Measurements from ENCODE around the gene TCFL5. TPM values are rescaled to one million over a fixed set of nuclear protein-coding genes. Genes with fewer than 3 reads are reported as not detected.
"Not testable (repeated sequence)": the region's sequence is repeated elsewhere in the genome, so short reads cannot be mapped to it uniquely, and the experiment has no call there.

Gene TCFL5
- total and polyA plus RNA-seq, 5 experiments from 2014 or later = 1.0 to 13.4 (median 2.1) TPM

DNA sequence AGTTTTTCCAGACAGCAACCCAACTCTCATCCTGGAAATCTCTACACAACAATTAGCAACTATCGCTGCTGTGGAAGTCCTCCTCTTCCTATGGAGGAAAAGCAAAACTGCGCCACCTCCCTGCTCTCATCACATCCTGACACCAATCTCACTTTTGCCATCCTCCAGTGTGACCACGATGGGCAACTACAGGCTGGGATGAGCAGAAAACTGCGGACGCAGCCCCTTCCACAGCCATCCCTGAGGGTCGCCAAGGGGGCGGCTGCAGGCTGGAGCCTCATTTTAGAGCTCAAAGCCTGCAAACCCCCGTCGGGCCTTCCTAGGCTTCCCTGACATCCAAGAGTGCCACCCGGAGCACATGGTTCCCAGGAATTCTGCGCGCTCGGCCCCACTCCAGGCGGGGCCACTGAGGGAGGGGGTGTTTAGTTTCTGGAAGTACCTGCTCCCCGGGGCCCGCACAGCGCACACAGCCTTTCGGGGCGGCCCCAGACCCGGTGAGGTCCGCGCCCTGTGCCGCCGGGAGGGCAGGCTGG is 1.2 kb downstream of the TCFL5 start:
- ATAC-seq (no peak), DNase-seq (no peak)
- Mint-ChIP-seq H3K4me3 (peak overlapping the region; percentile 61 to 88 (median 72)), H3K36me3 (peaks cover 0 to 11% (median 7%) of the 10 kb centered on the region in 3 donors), H3K9me3 (no peaks in the 10 kb centered on the region), H3K27me3 (no peaks in the 10 kb centered on the region), H3K4me1 (peaks cover 9 to 29% (median 22%) of the 10 kb centered on the region in 4 donors), H3K27ac (peak overlapping the region in 9 of 10 donors; percentile 6 to 84 (median 66))
- POLR2A ChIA-PET = interaction anchor here (0.7 to 1.2 kb wide), 2 partner anchors 18 to 66 kb away, joined by 3 read pairs; no protein-coding TSS in a partner anchor

DNA sequence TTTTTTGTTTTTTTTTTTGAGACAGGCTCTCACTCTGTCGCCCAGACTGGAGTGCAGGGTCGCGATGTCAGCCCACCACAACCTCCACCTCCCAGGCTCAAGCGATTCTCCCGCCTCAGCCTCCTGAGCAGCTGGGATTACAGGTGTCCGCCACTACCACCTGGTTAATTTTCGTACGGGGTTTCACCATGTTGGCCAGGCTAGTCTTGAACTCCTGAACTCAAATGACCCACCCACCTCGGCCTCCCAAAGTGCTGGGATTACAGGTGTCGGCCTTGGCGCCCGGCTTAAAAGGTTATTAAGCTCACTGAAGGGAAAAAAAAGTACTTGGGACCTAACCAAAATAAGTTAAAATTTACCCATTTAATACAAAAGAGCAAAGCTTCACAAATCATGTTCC is 1.9 kb downstream of the TCFL5 start:
- Mint-ChIP-seq H3K27me3 (no peaks in the 10 kb centered on the region), H3K4me1 (peaks cover 10 to 29% (median 22%) of the 10 kb centered on the region in 4 donors), H3K36me3 (peaks cover 0 to 13% (median 9%) of the 10 kb centered on the region in 3 donors), H3K9me3 (no peaks in the 10 kb centered on the region), H3K4me3 (peak overlapping the region; percentile 61 to 88 (median 72)), H3K27ac (peak overlapping the region in 4 of 10 donors; percentile 66 to 84 (median 73))
- ATAC-seq = no peak
- no peak for DNase-seq
- POLR2A ChIA-PET = interaction anchor here (0.7 kb wide), 1 partner anchor 66 kb away, joined by 3 read pairs; no protein-coding TSS in a partner anchor

- no peaks in the 10 kb centered on the region for H3K27me3 Mint-ChIP-seq
- H3K4me1 Mint-ChIP-seq = peaks cover 10 to 29% (median 22%) of the 10 kb centered on the region in 4 donors
- ATAC-seq (no peak), DNase-seq (peak in 1 of 10 donors; percentile 52)
- no peaks in the 10 kb centered on the region for H3K9me3 Mint-ChIP-seq
- H3K27ac Mint-ChIP-seq = no peak overlapping the region
- POLR2A ChIA-PET = interaction anchor here (0.8 to 1.1 kb wide), 2 partner anchors 64 to 80 kb away, joined by 3 read pairs; partner anchors contain the start of gene GID8
- peak overlapping the region in 3 of 10 donors; percentile 36 to 56 (median 47) for H3K4me3 Mint-ChIP-seq
- H3K36me3 Mint-ChIP-seq = peaks cover 0 to 26% (median 15%) of the 10 kb centered on the region in 3 donors
These were observed 3.4 kb downstream of the TCFL5 start for GRCh38 chr20:62858058-62858830.

- H3K4me3 Mint-ChIP-seq = no peak overlapping the region
- no peaks in the 10 kb centered on the region for H3K27me3 Mint-ChIP-seq
- DNase-seq (no peak), ATAC-seq (no peak)
- H3K36me3 Mint-ChIP-seq = peaks cover 0 to 33% (median 24%) of the 10 kb centered on the region in 3 donors
- H3K9me3 Mint-ChIP-seq = no peaks in the 10 kb centered on the region
- peaks cover 8 to 34% (median 20%) of the 10 kb centered on the region in 4 donors for H3K4me1 Mint-ChIP-seq
- POLR2A ChIA-PET = no interaction called here
- no peak overlapping the region for H3K27ac Mint-ChIP-seq
These were observed 4.5 kb downstream of the TCFL5 start for GRCh38 chr20:62856931-62857619.

GRCh38 chr20:62855120-62855519 is 6.5 kb downstream of the TCFL5 start:
- peaks cover 8 to 25% (median 13%) of the 10 kb centered on the region in 4 donors for H3K4me1 Mint-ChIP-seq
- ATAC-seq (no peak), DNase-seq (no peak)
- POLR2A ChIA-PET = no interaction called here
- H3K27ac Mint-ChIP-seq = no peak overlapping the region
- no peaks in the 10 kb centered on the region for H3K27me3 Mint-ChIP-seq
- H3K4me3 Mint-ChIP-seq = no peak overlapping the region
- no peaks in the 10 kb centered on the region for H3K9me3 Mint-ChIP-seq
- peaks cover 0 to 39% (median 27%) of the 10 kb centered on the region in 3 donors for H3K36me3 Mint-ChIP-seq

DNA sequence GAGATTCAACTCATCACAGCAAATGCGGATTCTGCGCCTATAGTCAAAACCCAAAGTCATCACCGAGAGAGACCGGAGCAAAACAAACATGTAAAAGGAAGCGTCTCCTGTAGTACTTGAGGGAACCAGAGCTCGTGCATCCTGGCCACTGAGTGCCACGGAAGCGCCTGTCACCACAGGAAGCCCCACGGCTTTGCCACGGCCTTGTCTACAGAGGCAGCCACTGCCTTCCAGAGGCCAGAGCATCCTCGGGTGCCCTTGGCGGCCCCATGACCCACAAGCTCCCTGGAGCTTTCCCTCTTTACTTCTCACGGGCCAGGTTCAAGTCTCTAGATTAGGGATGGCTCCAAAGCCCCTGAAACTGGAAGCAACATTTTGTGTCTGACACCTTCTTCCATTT is 7.5 kb downstream of the TCFL5 start:
- POLR2A ChIA-PET = no interaction called here
- Mint-ChIP-seq H3K9me3 (no peaks in the 10 kb centered on the region), H3K4me3 (no peak overlapping the region), H3K27ac (no peak overlapping the region), H3K36me3 (peaks cover 0 to 43% (median 27%) of the 10 kb centered on the region in 3 donors), H3K27me3 (no peaks in the 10 kb centered on the region), H3K4me1 (peaks cover 2 to 20% (median 8%) of the 10 kb centered on the region in 4 donors)
- ATAC-seq = no peak
- DNase-seq = no peak

DNA sequence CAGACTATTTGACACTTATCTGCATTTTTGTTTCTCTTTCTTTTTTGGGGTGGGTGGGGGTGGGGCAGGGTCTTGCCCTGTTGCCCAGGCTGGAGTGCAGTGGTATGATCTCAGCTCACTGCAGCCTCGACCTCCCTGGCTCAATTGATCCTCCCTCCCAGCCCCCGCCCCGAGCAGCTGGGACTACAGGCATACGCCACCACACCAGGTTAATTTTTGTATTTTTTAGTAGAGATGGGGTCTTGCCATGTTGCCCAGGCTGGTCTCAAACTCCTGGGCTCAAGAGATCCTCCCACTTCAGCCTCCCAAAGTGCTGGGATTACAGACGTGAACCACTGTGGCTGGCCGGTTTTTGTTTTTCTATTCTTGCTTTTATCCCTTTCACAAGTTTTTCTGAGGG is 8.3 kb downstream of the TCFL5 start:
- H3K27ac Mint-ChIP-seq, H3K9me3 Mint-ChIP-seq, POLR2A ChIA-PET, H3K27me3 Mint-ChIP-seq, H3K4me3 Mint-ChIP-seq, ATAC-seq, DNase-seq: not testable (repeated sequence)
- peaks cover 0 to 18% (median 6%) of the 10 kb centered on the region in 4 donors for H3K4me1 Mint-ChIP-seq
- H3K36me3 Mint-ChIP-seq = peaks cover 0 to 43% (median 27%) of the 10 kb centered on the region in 3 donors

DNA sequence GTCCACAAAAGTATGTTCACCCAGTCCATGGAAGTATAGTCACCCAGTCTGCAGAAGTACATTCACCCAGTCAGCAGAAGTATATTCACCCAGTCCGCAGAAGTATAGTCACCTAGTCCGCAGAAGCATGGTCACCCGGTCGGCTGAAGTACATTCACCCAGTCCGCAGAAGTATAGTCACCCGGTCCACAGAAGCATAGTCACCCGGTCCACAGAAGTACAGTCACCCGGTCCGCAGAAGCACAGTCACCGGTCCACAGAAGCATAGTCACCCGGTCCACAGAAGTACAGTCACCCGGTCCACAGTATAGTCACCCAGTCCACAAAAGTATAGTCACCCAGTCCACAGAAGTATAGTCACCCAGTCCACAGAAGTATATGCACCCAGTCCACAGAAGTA is 8.8 kb downstream of the TCFL5 start:
- H3K4me3 Mint-ChIP-seq = no peak overlapping the region

DNA sequence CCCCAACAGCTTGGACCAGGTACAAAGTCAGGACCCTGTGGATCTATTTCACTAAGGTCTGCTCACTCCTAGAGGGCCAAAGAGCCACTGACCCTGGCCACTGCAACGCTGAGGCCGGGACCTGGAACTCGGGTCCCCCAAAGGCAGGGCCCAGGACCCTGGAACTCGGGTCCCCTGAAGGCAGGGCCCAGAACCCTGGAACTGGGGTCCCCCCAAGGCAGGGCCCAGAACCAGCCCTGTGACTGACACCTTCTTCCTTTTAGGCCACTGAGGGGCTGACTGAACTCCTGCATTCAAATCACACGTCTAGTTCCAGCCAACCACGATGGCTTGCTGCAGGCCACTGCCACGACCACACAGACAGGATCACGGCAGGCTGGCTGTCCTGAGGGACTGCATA is 9.4 kb downstream of the TCFL5 start:
- H3K4me1 Mint-ChIP-seq = peaks cover 0 to 9% (median 3%) of the 10 kb centered on the region in 4 donors
- no peak overlapping the region for H3K4me3 Mint-ChIP-seq
- no peak overlapping the region for H3K27ac Mint-ChIP-seq
- H3K36me3 Mint-ChIP-seq = peaks cover 0 to 41% (median 25%) of the 10 kb centered on the region in 3 donors
- ATAC-seq (no peak), DNase-seq (no peak)
- H3K27me3 Mint-ChIP-seq = no peaks in the 10 kb centered on the region
- POLR2A ChIA-PET = no interaction called here
- H3K9me3 Mint-ChIP-seq = no peaks in the 10 kb centered on the region

More for the DNA sequence above, 8.8 kb downstream of the TCFL5 start:
- POLR2A ChIA-PET = no interaction called here
- ATAC-seq (no peak), DNase-seq (no peak)
- Mint-ChIP-seq H3K27me3 (no peaks in the 10 kb centered on the region), H3K36me3 (peaks cover 0 to 43% (median 27%) of the 10 kb centered on the region in 3 donors), H3K27ac (no peak overlapping the region), H3K4me1 (peaks cover 0 to 13% (median 3%) of the 10 kb centered on the region in 4 donors), H3K9me3 (no peaks in the 10 kb centered on the region)

DNA sequence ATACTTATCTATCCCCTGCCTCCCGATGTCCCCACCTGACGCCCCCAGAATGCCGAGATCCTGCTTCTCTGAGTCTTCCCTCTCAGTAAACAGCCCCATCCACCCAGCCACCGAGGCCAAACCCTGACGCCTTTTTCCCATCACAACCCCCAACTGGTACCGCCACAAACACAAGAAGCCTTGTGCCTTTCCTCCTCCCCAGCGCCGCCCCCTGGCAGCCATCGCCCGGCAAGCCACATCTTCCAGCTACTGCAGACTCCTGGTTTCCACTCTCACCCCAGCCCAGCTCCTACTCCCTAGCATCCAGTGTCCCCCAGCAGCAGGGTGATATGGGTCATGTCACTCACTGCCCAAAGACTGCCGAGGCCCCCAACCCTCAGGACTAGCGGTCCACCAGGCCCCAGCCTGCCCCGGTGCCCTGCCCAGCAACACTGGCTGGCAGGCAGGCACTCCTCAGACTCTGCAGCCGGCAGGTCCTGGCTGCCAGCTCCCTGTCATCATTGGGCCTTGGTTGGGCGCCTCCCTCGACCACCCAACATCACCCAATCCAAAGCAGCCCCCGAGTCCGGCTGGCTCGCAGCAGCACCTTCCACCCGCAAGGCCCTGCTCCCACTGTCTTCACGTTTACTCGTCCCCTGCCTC is 11.2 kb downstream of the TCFL5 start:
- Mint-ChIP-seq H3K27me3 (no peaks in the 10 kb centered on the region), H3K36me3 (peaks cover 0 to 43% (median 22%) of the 10 kb centered on the region in 3 donors), H3K4me3 (no peak overlapping the region), H3K27ac (peak overlapping the region in 3 of 10 donors; percentile 35 to 64 (median 37)), H3K9me3 (no peaks in the 10 kb centered on the region), H3K4me1 (peaks cover 0 to 7% (median 3%) of the 10 kb centered on the region in 4 donors)
- POLR2A ChIA-PET = no interaction called here
- ATAC-seq = no peak
- no peak for DNase-seq

GRCh38 chr20:62849431-62849830 is 12.2 kb downstream of the TCFL5 start:
- no peak for DNase-seq
- POLR2A ChIA-PET = no interaction called here

GRCh38 chr20:62848917-62849316 is 12.7 kb downstream of the TCFL5 start:
- peak overlapping the region in 2 of 10 donors; percentile 4 to 50 for H3K27ac Mint-ChIP-seq
- ATAC-seq, H3K4me3 Mint-ChIP-seq, H3K4me1 Mint-ChIP-seq, DNase-seq, POLR2A ChIA-PET, H3K27me3 Mint-ChIP-seq, H3K9me3 Mint-ChIP-seq: not testable (repeated sequence)
- peaks cover 0 to 36% (median 18%) of the 10 kb centered on the region in 3 donors for H3K36me3 Mint-ChIP-seq

More at GRCh38 chr20:62849431-62849830, 12.2 kb downstream of the TCFL5 start:
- no peak overlapping the region for H3K4me3 Mint-ChIP-seq
- H3K9me3 Mint-ChIP-seq = no peaks in the 10 kb centered on the region
- no peak for ATAC-seq
- H3K36me3 Mint-ChIP-seq = peaks cover 0 to 41% (median 19%) of the 10 kb centered on the region in 3 donors
- peak overlapping the region in 1 of 10 donors; percentile 64 for H3K27ac Mint-ChIP-seq
- peaks cover 0 to 7% (median 2%) of the 10 kb centered on the region in 4 donors for H3K4me1 Mint-ChIP-seq
- H3K27me3 Mint-ChIP-seq = no peaks in the 10 kb centered on the region

Data from naive thymus-derived CD8-positive, alpha-beta T cell (primary cell).